GM21528 (cell line): ENCODE measurements around the gene CDKN3.

ENCODE experiments used
- ATAC-seq: cut with Tn5 transposase; IDR thresholded peaks from one replicate; pipeline ENCODE4 v1.9.1; 2021; ENCODE audit warnings: mild to moderate bottlenecking, moderate library complexity; ENCODE audit not compliant: unreplicated experiment, low FRiP score

Gene CDKN3, protein sequence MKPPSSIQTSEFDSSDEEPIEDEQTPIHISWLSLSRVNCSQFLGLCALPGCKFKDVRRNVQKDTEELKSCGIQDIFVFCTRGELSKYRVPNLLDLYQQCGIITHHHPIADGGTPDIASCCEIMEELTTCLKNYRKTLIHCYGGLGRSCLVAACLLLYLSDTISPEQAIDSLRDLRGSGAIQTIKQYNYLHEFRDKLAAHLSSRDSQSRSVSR

DNA sequence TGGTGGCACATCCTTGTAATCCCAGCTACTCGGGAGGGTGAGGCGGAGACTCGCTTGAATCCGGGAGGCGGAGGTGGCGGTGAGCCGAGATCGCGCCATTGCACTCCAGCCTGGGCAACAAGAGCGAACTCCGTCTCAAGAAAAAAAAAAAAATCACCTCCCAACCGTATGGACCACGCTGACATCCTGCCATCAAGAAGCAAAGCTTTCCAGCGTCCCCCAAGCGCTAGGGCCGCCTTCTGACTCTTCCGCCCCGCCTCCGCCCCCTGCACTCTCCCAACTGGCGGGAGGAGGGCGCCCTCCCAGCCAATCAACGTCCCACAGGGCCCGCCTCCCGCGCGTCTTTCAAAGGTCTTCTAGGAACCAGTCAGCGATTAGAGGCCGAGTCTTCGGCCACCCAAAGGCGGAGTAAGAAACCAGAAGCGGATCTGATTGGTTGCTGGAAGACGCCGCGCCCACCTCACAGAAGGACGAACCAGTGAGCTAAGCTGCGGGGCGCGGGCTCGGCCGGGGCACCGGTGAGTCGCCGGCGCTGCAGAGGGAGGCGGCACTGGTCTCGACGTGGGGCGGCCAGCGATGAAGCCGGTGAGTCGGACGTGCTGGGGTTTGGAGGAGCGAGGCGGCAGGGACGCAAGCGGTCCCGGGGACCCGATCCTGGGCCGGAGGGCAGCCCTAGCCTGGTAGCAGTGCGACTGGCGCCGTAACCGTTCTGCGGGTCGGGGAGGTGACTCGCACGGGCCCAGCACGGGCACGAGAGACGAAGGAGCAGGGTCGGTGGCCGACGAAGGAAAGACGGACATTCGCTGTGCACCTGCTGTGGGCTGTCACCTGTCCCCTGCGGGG is at the start of gene CDKN3:
Gene CDKN3, plus strand, starts transcription at position 515 of the 843 bp plus-strand sequence. Its CDS starts 62 bp downstream, at position 577.
- ATAC-seq: peak; percentile 98

DNA sequence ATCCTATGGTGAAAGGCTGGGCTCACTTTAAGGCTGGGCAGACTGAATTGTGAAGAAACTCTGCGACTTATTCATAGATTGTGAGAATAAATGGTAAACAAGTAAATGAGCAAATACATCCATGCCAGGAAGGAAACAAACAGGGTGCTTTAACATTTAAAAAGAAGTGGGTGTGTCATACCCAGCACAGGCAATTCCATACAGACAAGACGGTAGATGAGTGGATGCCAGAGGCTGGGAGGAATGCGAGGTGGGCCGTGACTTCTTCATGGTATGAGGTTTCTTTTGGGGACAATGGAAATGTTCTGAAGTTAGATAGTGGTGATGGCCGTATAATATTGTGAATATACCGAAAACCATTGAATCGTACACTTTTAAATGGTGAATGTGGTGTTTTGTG is 49.8 kb upstream of the CDKN3 start:
- no peak for ATAC-seq

DNA sequence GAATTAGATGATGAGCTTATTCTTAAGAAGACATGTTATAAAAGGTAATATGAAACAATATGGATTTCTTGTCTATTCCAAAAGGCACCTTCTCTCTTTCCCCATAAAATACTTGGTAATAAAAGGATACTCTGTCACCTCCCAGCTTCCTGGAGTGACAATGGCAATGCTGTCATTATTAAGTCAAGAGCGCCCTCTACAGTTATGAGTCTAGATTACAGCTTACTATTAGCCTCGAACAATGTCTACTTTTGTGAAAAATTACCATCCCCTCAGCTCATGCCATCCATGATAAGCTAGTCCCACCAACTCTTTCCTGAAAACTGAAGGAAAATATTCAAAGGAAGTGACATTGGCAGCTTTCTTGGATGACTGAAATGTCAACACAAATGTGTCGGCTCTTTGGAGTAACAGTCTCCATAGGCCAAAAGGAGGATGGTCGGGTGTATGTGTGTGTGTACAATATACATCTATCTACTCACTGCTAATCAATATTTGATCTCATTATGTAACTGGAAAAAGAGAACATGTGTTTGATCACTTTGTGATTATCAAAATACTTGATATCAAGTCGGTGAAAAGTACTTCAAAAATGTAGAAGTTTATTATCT is 48.7 kb upstream of the CDKN3 start:
- no peak for ATAC-seq

DNA sequence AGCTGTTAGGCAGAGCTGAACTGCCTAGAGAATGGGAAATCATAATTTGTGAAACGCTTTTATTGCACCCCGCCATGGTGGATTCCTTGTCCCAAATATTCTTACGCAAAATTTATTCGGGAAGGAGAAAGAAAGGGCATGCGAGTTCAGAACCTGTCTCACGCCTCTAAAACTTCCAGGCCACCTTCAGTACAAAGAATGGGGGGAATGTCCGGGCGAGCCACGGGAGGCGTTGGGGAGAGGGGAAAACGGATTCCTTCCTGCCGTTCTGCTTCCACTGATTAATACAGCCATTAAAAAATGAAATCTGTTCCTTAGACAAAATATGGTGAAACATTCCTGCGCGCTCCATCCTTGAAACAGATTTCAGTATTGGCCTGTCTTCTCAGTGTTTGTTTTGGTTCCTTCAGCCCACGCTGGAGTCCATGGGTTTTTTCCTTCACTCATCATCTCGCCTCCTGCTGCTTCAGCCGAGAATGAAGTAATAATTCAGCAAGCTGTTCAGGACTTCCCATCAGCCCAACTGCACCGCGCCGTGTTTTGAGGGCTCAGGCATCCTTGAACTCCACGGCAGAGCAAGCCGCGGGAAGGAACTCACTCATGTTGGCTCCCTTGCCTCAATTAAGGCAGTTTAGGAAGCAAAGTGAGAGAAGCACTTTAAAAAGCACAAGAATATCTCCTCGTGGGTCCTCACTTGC is 47.7 kb upstream of the CDKN3 start:
- no peak for ATAC-seq

DNA sequence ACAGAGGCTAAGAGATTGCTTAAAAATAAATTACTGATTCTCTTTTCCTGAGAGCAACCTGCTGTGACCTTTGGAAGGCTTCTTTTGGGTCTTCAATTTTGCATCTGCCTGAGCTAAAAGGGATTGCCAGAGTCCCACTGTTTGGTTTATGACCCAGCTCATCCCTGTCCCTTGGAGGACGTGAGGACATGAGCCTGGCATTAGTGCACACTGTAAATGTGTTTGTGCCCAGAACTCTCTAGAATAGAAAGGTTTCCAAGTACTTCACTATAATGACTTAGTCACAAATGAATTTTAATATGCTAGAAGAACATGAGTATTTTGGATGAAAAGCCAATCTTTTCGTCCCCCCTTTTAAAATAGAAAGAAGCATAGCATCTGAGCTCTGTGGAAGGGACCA is 47.1 kb upstream of the CDKN3 start:
- ATAC-seq: no peak

DNA sequence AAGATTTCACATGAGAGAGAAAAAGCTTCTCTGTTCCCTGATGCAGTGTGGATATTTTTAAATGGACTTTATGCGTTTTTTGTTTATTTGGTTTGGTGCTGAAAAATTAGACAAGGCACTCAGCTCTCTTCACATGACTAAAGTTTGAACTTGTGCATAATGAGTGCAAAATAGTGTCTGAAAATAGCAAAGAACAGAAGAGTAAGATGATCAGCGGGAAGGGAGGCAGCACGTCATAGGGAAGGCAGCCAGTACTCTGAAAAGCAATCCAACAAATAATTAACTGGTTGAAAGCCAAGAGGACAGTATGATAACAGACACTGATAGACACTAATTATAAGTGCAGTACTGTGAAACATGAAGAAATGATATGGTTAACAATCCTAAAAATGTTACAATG is 46.6 kb upstream of the CDKN3 start:
- ATAC-seq: no peak

DNA sequence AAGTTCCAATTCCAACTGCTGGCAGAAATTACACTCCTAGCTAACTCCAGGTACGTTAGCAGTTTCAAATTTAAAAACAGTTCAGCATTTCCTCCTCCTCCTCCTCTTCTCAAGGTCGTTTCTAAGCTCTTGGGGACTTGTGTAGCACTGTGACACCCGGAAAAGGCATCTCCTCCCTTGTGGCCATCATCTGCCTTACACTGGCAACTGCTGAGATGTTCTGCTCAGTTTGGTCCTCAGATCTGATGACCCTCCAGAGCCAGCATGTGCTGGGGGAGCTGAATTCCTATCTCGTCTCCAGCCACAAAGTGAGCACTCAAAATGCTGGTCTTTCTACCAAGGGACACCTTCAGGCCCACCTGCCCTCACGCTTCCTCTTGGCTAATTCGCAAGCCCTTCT is 43.5 kb upstream of the CDKN3 start:
- ATAC-seq: no peak

DNA sequence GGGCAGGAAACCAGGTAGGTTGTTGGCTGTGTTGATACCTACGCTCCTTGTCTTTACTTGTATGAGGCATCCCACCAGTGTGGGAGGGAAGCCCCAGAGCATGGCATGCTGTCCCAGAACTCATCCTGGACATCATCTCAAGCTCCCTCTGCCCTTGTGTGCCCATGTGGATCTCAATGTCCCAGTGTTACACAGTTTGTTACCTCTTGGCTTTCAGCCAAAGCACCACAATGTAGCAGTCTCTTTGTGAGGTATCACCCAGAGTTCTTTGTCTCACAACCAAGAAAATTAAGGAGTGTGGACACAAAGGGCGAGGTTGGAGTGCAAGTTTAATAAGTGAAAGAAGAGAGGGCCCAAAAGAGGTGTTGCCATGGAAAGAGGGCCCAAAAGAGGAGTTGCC is 43.1 kb upstream of the CDKN3 start:
- ATAC-seq: no peak

DNA sequence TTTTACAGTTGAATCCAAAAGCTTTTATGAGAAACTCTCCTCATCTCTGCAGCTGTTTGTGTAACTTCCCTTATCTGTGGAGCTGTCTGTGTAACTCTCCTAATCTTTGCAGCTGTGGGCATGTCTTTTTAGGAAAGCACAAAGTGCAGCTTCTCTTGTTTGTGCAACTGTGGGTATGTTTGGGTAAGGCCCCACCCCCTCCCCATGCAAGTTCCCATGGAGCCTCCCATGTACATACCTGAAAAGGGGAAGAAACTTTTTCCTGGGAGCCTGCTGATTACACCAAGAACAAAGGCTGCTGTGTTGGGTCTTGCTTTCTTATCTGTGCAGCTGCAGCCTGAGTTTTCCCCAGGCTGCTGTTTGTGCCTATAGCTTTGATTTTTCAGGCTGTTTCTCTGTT is 42.7 kb upstream of the CDKN3 start:
- ATAC-seq: no peak

DNA sequence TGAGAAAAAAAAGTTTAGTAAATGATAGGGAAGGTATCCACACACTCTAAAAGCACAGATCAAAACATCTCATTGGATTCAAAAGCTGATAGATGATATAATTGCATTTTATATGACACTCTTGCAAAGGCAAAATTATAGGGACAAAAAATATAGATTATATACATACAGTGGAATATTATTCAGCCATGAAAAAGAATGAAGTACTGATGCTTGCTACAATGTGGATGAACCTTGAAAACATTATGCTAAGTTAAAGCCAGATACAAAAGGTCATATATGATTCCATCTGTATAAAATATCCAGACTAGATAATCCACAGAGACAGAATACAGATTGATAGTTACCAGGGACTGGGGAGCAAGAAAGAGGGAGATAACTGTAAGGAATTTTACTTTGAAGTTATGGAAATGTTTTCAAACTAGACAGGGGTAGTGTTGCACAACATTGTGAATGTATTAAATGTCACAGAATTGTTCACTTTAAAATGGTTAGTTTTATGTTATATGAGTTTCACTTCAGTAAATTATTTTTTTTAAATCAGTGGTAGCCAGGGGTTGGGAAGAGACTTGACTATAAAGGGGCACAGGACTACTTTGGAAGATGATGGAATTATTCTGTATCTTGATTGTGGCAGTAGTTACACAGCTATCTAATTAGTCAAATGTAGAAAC is 41.7 kb upstream of the CDKN3 start:
- ATAC-seq: no peak

DNA sequence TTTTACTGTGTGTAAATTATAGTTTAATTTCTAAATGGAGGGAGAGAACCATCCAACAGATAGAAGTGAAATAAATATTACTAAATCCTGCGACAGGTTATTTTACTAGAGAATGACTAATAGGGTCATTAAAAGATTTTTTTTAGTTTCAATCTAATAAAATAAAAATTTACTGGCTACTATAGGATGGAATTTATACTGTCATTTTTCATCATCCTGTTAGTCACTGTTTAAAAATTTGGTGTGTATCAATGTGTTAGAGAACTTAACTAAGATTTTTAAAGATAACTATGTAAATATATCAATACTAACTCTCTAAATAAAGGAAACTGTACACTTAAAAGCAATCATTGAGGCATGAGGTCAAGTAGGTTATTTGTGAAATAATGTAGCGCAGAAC is 41.1 kb upstream of the CDKN3 start:
- no peak for ATAC-seq

DNA sequence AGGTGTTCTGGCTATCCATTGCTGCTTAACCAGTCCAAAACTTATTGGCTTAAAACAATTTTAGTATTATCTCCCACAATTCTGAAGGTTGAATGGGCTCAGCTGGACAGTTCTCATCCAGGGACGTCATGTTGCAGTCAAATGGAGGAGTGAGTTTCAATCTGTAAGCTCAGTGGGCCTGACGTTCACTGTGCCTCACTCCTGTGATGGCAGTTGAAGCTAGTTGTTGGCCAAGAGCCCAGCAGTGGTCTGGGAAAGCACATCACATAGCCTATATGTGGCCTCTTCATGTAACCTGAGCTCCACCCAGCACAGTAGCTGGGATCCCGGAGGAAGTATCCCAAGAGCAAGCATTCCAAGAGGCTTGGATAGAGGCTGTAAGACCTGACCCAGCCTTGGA is 40.6 kb upstream of the CDKN3 start:
- ATAC-seq: no peak

DNA sequence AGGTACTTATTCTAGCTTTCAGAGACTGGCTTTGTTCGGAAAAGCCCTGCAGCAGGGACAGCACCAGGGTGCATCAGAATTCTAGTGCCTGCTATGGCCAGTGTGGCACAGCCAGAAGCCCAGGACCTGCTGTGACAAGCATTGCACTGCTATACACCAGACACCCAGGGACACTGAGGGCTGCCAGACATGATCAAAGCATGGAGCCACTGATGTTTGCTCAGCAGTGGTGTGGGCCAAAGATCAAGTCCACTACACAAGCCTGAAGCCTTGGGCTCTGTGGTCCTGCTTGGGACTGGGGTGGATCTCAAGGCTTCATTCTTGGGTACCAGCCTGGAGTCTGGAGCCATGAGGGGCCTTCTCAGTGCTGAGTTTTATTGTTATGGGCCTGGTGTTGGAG is 36.1 kb upstream of the CDKN3 start:
- ATAC-seq: no peak

DNA sequence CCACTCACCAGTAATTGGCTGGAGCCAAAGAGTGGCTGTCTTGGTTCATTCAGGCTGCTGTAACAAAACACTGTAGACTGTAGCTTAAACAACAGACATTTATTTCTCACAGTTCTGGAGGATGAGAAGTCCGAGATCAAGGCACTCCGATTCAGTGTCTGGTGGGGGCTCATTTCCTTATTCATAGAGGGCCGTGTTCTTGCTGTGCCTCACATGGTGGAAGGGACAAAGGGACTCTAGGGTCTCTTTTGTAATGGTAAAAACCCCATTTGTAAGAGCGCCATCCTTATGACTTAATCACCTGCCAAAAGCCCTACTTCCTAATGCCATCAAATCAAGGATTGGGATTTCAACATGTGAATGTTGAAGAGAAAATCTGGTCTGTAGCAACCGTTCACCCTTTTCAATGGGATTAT is 34.7 kb upstream of the CDKN3 start:
- ATAC-seq: no peak

DNA sequence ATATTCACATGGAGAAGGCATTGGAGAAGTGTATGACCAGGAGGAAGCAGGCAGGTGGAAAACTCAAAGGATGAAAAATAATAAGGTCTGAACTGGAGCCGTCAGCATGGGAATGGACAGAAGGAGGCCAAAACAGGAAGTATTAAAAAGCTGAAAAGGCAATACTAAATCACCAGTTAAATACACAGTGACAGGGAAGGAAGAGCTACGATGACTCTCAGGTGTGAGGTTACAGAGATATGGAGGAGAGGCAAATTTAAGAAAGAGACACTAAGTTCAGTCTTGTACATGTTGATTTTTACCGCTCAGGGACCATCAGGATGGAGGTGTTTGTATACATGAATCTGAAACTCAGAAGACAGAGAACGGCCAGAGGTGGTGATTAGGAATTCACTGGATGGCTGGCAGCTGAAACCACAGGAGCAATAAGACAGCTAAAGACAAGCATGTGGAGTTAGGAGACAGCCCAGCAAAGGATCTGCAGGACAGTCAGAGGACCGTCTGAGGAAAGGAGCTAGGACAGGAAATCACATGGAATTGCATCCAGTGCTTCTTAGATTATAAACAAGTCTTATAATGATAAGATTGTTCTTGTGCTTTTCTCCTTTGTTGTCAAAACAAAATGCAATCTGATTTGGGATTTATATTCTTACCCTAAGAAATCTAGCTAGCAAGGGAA is 33.9 kb upstream of the CDKN3 start:
- no peak for ATAC-seq

DNA sequence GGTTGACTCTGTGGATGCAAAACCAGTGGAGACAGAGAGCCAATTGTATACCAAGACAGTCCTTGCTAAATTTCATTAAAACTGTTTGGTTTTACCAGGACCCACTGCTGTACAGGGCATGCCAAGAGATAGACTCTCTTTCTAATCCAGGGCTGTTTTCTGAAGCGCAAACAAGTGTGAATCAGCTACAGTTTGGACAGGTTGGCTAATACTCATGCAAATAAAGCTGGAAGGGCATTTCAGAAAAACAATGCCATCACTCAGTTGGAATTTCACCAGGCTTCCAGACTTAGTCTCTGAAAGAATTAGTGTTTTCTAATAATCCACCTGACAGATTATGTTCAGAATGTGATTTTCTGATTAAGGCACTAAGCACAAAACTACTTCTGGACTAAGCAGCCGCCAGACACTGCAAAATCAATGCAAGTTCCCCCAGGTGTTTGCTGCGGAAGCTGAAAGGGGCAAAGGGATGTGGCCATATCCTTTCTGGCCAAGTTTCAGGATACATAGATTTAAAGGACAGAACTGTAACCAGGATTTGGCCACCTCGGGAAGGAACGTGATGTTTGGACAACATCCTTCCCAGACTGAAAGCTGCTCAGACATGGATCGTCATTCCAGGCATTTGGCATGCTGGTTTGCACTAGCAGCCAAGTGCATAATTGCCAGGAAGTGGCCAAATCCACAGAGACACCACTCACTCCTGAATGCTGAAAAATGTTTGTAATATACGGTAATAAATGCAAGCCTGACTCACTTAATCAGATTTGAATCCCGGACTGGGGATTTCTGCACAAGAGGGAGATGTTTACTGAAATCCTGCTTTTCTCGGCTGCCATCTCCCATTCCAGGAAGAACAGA is 32.0 kb upstream of the CDKN3 start:
- no peak for ATAC-seq

DNA sequence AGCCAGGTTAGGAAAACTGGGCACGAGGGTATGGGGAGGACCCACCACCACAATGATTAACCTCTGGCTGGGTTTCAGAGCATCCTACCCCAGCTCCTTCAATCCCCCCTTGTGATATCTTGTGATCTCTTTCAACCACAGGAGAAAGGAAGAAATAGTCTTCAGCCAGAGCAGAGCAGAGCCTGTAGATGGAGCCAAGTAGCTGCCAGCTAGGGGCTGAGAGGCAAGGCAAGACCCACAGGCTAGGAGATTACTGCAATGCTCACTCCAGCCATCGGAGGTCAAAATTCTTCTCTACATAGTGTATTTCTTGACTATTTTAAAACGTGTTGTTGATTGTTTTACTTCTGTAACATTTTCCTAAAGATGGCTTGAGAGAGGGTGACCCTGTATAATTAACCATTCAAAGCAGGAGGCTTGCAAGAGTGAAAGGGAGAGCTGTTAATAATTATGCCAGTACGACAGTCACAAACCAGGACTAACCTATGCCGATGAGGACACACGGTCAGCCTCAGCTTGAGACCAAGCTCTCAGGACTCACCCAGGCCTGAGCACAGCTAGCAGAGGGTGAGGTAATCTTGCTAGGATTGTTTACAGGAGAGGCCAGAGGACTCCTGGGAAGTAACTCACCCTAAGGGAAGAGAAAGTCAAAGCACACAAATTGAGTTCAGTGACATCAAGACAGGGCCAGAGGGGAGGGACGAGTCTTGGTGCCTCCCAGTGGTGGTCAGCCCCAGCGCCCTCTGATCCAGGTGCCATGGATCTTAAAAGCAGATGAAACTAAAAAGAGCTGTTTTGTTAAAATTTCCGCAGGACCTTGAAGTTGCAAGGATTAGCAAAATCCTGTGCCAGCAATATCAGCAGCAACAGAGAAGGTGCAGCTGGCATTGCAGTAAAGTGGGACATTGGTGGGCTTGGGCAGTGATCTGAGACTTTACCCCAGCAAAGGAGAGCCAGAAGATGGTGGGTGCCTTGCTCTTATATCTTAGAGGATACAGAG is 29.8 kb upstream of the CDKN3 start:
- ATAC-seq: no peak

DNA sequence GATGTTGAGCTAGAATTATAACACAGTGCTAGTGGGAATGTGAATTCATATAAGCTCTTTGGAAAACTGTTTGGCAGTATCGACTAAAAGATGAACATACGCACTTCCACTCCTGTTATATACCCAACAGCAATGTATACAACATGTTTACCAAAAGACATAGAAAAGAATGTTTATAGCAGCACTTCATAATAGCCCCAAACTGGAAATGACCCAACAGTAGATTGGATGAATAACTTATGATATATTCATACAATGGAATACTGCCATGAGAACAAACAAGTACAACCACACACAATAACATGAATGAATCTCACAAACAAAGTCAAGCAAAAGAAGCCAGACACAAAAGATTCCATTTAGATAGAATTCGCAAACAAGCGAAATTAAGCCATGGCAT is 28.5 kb upstream of the CDKN3 start:
- ATAC-seq: no peak
